ENCODE results near the gene TFPI. TPM values are rescaled to one million over a fixed set of nuclear protein-coding genes. Genes with fewer than 3 reads are reported as not detected.

The TFPI gene
- total and polyA plus RNA-seq, 2 donors (not counting 1 experiment from before 2014, with no cell fraction given) = not detected

DNA sequence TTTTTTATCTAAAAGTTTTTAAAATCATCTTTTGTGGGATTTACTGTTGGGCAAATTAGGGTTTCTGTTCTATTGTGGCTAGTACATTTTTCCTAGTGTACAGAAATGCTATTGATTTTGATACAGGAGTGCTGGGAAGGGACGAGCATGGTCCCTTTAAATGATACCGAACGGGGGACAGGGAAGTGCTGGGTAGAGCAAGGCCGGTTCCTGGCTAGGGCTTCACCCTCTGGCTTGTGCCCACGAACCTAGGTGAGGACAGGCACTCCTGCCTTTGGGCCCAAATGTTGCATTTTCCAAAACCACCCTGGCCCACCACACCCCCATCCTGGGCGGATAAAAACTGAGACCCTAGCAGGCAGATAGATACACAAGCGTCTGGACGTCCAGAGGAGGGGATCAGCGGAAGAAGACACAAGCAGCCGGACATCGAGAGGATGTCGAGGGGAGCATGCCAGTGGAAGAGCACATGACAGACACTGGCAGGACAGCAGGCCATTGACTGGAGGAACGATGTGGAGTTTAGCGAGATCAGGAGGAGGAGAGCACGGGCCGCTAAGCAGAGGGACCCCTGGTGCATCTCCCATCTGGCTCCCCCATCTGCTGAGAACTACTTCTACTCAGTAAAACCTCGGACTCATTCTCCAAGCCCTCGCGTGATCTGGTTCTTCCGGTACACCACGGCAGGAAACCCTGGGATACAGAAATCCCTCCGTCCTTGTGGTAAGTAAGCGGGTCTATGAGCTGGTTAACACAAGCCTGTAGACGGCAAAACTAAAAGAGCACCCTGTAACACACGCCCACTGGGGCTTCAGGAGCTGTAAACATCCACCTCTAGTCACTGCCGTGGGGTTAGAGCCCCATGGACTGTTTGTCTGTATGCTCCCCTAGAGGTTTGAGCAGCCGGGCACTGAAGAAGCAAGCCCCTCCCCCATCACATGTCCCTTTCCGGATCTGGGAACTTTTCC, 92.7 kb downstream of the TFPI start:
- no peak overlapping the region for H3K4me3 Mint-ChIP-seq
- H3K9me3 Mint-ChIP-seq (ENCODE audit: insufficient read depth) = no peaks in the 10 kb centered on the region
- H3K27ac Mint-ChIP-seq = no peak overlapping the region
- no peak overlapping the region for H3K4me3 ChIP-seq (ENCODE audit: control extremely low read depth in 1 of 5, extremely low read depth in 1 of 5, insufficient read depth in 1 of 5, low read depth in 2 of 5, low read length in 4 of 5)
- no peak overlapping the region for H3K9ac ChIP-seq (ENCODE audit: low read length)
- POLR2A ChIA-PET = no interaction called here
- DNase-seq = no peak
- intact Hi-C loops (cut with micrococcal nuclease) = no loop called here
- no peaks in the 10 kb centered on the region for H3K4me1 ChIP-seq (ENCODE audit: control insufficient read depth in 2 of 2, insufficient read depth in 2 of 2, low read length in 2 of 2)
- no peak overlapping the region for H3K4me2 ChIP-seq (replicated peaks; ENCODE audit: low read depth, low read length, poor library complexity, severe bottlenecking)
- no peak overlapping the region for H2AFZ ChIP-seq (ENCODE audit: insufficient read depth, low read depth, low read length, poor library complexity, severe bottlenecking)
- no peaks in the 10 kb centered on the region for H3K27me3 ChIP-seq (replicated peaks in 1 of 4; ENCODE audit: control extremely low read depth in 1 of 4, control insufficient read depth in 3 of 4, insufficient read depth in 4 of 4, low read length in 3 of 4)
- CTCF ChIA-PET = no interaction called here
- H3K4me1 Mint-ChIP-seq = no peaks in the 10 kb centered on the region
- H4K20me1 ChIP-seq (ENCODE audit: control insufficient read depth, insufficient read depth, low read length, poor library complexity, severe bottlenecking) = no peaks in the 10 kb centered on the region
- TF ChIP-seq, protein P1, sequence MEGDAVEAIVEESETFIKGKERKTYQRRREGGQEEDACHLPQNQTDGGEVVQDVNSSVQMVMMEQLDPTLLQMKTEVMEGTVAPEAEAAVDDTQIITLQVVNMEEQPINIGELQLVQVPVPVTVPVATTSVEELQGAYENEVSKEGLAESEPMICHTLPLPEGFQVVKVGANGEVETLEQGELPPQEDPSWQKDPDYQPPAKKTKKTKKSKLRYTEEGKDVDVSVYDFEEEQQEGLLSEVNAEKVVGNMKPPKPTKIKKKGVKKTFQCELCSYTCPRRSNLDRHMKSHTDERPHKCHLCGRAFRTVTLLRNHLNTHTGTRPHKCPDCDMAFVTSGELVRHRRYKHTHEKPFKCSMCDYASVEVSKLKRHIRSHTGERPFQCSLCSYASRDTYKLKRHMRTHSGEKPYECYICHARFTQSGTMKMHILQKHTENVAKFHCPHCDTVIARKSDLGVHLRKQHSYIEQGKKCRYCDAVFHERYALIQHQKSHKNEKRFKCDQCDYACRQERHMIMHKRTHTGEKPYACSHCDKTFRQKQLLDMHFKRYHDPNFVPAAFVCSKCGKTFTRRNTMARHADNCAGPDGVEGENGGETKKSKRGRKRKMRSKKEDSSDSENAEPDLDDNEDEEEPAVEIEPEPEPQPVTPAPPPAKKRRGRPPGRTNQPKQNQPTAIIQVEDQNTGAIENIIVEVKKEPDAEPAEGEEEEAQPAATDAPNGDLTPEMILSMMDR (IDR thresholded peaks at IDR 0.05) = no peak
- no peak for TF ChIP-seq EZH2 (IDR thresholded peaks at IDR 0.05; ENCODE audit: borderline replicate concordance, insufficient read depth, low read depth, low read length, poor library complexity, severe bottlenecking)
- H3K9me3 ChIP-seq (ENCODE audit: control extremely low read depth in 1 of 3, control insufficient read depth in 2 of 3, insufficient read depth in 1 of 3, low read length in 2 of 3) = no peaks in the 10 kb centered on the region
- no peaks in the 10 kb centered on the region for H3K27me3 Mint-ChIP-seq
- 94% methylated on average over 25 of the region's 28 CpGs for WGBS (ENCODE audit: insufficient coverage)
- H3K27ac ChIP-seq (ENCODE audit: low read length in 2 of 2) = no peak overlapping the region
- ATAC-seq (ENCODE audit: low read depth) = no peak
- no peaks in the 10 kb centered on the region for H3K79me2 ChIP-seq (ENCODE audit: control insufficient read depth, insufficient read depth, low read length)
- no peaks in the 10 kb centered on the region for H3K36me3 ChIP-seq (replicated peaks in 1 of 2; ENCODE audit: control extremely low read depth in 1 of 2, control insufficient read depth in 1 of 2, extremely low read depth in 1 of 2, insufficient read depth in 2 of 2, low read length in 1 of 2)

DNA sequence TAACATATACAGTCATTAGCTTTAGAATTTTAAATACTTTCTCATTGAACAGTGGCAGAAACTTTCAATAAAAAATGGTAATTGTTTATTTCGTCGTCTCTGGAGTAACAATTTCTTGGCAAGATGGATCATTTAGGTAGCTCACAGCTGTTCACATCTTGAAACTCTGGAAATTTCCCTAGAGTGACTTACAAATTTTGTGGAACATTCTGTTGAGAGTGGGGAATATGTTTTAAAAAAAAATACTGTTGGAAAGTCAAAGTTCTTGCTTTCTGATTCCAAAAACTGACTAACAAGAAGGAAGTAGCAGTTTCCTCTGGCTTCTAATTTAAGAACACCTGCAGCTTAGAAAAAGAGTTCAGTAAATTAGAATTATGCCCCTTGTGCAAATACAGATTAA, 95.0 kb downstream of the TFPI start:
- POLR2A ChIA-PET = no interaction called here
- Mint-ChIP-seq H3K27ac (no peak overlapping the region), H3K9me3 (ENCODE audit: insufficient read depth) (no peaks in the 10 kb centered on the region), H3K27me3 (no peaks in the 10 kb centered on the region), H3K4me3 (no peak overlapping the region), H3K4me1 (no peaks in the 10 kb centered on the region)
- WGBS (ENCODE audit: insufficient coverage) = no CpG with 5 or more reads among the region's 2 CpGs
- Histone ChIP-seq H3K4me2 (replicated peaks; ENCODE audit: low read depth, low read length, poor library complexity, severe bottlenecking) (no peak overlapping the region), H3K4me1 (ENCODE audit: control insufficient read depth in 2 of 2, insufficient read depth in 2 of 2, low read length in 2 of 2) (no peaks in the 10 kb centered on the region), H3K9me3 (ENCODE audit: control extremely low read depth in 1 of 3, control insufficient read depth in 2 of 3, insufficient read depth in 1 of 3, low read length in 2 of 3) (no peaks in the 10 kb centered on the region), H3K79me2 (ENCODE audit: control insufficient read depth, insufficient read depth, low read length) (no peaks in the 10 kb centered on the region), H3K36me3 (replicated peaks in 1 of 2; ENCODE audit: control extremely low read depth in 1 of 2, control insufficient read depth in 1 of 2, extremely low read depth in 1 of 2, insufficient read depth in 2 of 2, low read length in 1 of 2) (no peaks in the 10 kb centered on the region), H2AFZ (ENCODE audit: insufficient read depth, low read depth, low read length, poor library complexity, severe bottlenecking) (no peak overlapping the region), H3K27ac (ENCODE audit: low read length in 2 of 2) (no peak overlapping the region), H3K4me3 (ENCODE audit: control extremely low read depth in 1 of 5, extremely low read depth in 1 of 5, insufficient read depth in 1 of 5, low read depth in 2 of 5, low read length in 4 of 5) (no peak overlapping the region), H4K20me1 (ENCODE audit: control insufficient read depth, insufficient read depth, low read length, poor library complexity, severe bottlenecking) (no peaks in the 10 kb centered on the region), H3K9ac (ENCODE audit: low read length) (no peak overlapping the region), H3K27me3 (replicated peaks in 1 of 4; ENCODE audit: control extremely low read depth in 1 of 4, control insufficient read depth in 3 of 4, insufficient read depth in 4 of 4, low read length in 3 of 4) (no peaks in the 10 kb centered on the region)
- TF ChIP-seq EZH2 (IDR thresholded peaks at IDR 0.05; ENCODE audit: borderline replicate concordance, insufficient read depth, low read depth, low read length, poor library complexity, severe bottlenecking) = no peak
- TF ChIP-seq, protein P1 (IDR thresholded peaks at IDR 0.05) = no peak
- intact Hi-C loops (cut with micrococcal nuclease) = no loop called here
- DNase-seq (no peak), ATAC-seq (ENCODE audit: low read depth) (no peak)
- CTCF ChIA-PET = no interaction called here
